Activated CD8-positive, alpha-beta T cell treated with anti-CD3 and anti-CD28 coated beads for 36 hours (primary cell): ENCODE data around the gene CEBPZOS. TPM values are rescaled to one million over a fixed set of nuclear protein-coding genes. Genes with fewer than 3 reads are reported as not detected.
"Not testable (repeated sequence)": the region's sequence is repeated elsewhere in the genome, so short reads cannot be mapped to it uniquely, and the experiment has no call there.

ENCODE experiments used
- ATAC-seq: fragments of 200-7000 bp; cut with Tn5 transposase; one replicate; pipeline ENCODE4 v1.10.0; 2021; ENCODE audit warnings: mild to moderate bottlenecking, moderate library complexity
- CTCF ChIA-PET: fragments of 350-600 bp; sonication (Branson Sonifier 250); formaldehyde crosslinking; loops from one replicate; lab custom pipeline; 2021; ENCODE audit warnings: antibody characterized with exemption; lab: Charles Lee
- POLR2A ChIA-PET: fragments of 350-600 bp; sonication (Branson Sonifier 250); formaldehyde crosslinking; loops from one replicate; lab custom pipeline; 2021; ENCODE audit warnings: antibody characterized with exemption; lab: Charles Lee
- DNase-seq: peaks from one replicate; pipeline ENCODE4 v3.0.0-alpha.2; 2020
- H3K27ac Mint-ChIP-seq: one replicate; pipeline ENCODE4 v1.8.0; 2021; ENCODE audit warnings: mild to moderate bottlenecking, mixed read lengths
- H3K27me3 Mint-ChIP-seq: one replicate; pipeline ENCODE4 v1.8.0; 2021; ENCODE audit warnings: mixed read lengths
- H3K36me3 Mint-ChIP-seq: one replicate; pipeline ENCODE4 v1.8.0; 2021; ENCODE audit warnings: low read depth, mixed read lengths
- H3K4me1 Mint-ChIP-seq: one replicate; pipeline ENCODE4 v1.8.0; 2021; ENCODE audit warnings: low read depth, mixed read lengths
- H3K4me3 Mint-ChIP-seq: one replicate; pipeline ENCODE4 v1.8.0; 2021; ENCODE audit warnings: mild to moderate bottlenecking, moderate library complexity, mixed read lengths
- H3K9me3 Mint-ChIP-seq: one replicate; pipeline ENCODE4 v1.8.0; 2021; ENCODE audit warnings: mixed read lengths
- intact Hi-C: fragments of 100-400 bp; cut with micrococcal nuclease; formaldehyde crosslinking; loops from one replicate; pipeline ENCODE4 v1.10.0; 2022
- total RNA-seq, 2 experiments: library from RNA; stranded (reverse); gene quantifications; one replicate each; pipeline ENCODE4 v1.2.3, GENCODE V29; 2021
- TF ChIP-seq, protein P1 (sequence below): fragments of 200-600 bp; IDR thresholded peaks from one replicate; pipeline ENCODE4 v1.8.0; 2022; ENCODE audit warnings: antibody characterized with exemption, mild to moderate bottlenecking

Gene CEBPZOS
- total RNA-seq, 2 experiments from 2014 or later: 43.7 to 48.4 TPM

DNA sequence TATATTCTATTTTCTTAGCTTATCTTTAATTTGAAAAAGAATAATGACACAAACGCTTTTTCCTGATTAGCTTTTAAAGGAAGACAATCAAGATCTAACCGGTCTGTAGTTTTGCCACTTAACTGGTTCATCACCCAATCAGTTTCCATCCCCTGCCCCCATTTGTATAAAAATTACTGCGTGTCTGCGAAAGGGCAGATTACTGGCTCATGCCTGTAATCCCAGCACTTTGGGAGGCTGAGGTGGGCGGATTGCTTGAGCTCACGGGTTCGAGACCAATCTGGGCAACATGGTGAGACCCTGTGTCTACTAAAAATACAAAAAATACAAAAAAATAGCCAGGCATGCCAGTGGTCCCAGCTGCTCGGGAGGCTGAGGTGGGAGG, 2.4 kb downstream of the CEBPZOS start:
- Mint-ChIP-seq H3K27ac (no peak overlapping the region), H3K4me1 (peaks cover 47% of the 10 kb centered on the region), H3K36me3 (peaks cover 35% of the 10 kb centered on the region), H3K27me3 (no peaks in the 10 kb centered on the region), H3K4me3 (no peak overlapping the region), H3K9me3 (peaks cover 2% of the 10 kb centered on the region)
- intact Hi-C loops: loop anchor here (5.0 kb wide), 1 partner anchor 34 kb away; the partner anchor contains the start of genes CEBPZ and NDUFAF7
- TF ChIP-seq, protein P1, sequence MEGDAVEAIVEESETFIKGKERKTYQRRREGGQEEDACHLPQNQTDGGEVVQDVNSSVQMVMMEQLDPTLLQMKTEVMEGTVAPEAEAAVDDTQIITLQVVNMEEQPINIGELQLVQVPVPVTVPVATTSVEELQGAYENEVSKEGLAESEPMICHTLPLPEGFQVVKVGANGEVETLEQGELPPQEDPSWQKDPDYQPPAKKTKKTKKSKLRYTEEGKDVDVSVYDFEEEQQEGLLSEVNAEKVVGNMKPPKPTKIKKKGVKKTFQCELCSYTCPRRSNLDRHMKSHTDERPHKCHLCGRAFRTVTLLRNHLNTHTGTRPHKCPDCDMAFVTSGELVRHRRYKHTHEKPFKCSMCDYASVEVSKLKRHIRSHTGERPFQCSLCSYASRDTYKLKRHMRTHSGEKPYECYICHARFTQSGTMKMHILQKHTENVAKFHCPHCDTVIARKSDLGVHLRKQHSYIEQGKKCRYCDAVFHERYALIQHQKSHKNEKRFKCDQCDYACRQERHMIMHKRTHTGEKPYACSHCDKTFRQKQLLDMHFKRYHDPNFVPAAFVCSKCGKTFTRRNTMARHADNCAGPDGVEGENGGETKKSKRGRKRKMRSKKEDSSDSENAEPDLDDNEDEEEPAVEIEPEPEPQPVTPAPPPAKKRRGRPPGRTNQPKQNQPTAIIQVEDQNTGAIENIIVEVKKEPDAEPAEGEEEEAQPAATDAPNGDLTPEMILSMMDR: no peak
- ChIA-PET CTCF (interaction anchor here (0.6 to 1.0 kb wide), 2 partner anchors 30 to 239 kb away, joined by 3 to 7 read pairs; no protein-coding TSS in a partner anchor), POLR2A (interaction anchor here (1.0 to 2.4 kb wide), 2 partner anchors 33 to 42 kb away, joined by 4 to 8 read pairs; partner anchors contain the start of genes CEBPZ, EIF2AK2 and NDUFAF7)
- ATAC-seq (no peak), DNase-seq (no peak)

DNA sequence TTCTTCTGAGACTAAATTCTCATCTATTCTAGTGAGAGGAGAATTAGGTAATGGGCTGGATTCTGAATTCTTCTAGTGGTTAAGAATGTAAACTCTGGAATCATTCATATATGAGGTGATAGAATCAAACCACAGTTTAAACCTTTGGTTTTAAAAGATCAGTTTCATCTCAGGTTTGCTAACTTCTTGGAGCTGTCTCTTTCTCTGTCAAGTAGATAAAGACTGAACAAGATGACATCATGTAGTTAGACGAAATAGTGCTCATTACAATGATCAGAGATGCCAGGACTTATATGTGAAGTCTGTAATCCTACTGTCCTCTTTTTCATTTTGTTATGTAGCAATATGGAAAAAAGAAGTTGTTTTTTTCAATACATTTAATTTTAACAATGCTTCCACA, 4.9 kb downstream of the CEBPZOS start:
- POLR2A ChIA-PET: interaction anchor here (0.7 to 2.4 kb wide), 6 partner anchors 19 to 685 kb away, joined by 3 to 8 read pairs (median 4); partner anchors contain the start of genes CEBPZ, EIF2AK2 and NDUFAF7
- H3K4me3 Mint-ChIP-seq: no peak overlapping the region

DNA sequence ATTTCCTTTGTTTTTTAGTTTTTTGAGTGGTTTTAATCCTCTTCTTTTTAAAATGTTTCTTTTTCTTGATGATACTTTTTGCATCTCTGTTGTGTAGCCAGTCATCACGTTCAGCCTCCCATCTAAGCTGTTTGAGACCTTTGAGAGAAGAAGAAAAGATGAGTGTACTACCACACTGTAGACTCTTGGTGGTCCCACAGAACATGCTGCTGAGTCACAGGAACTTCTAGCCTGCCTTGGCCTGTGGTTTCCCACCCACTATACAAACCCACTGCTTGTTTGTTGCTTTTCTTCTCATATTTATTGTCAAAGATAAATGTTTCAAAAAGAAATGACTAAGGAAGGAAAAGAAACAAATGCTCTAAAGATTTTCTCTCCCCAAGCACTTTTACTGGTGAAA, 5.5 kb downstream of the CEBPZOS start:
- no peaks in the 10 kb centered on the region for H3K27me3 Mint-ChIP-seq
- TF ChIP-seq, protein P1: no peak
- peak; percentile 92 for ATAC-seq
- H3K4me1 Mint-ChIP-seq: peaks cover 54% of the 10 kb centered on the region
- peaks cover 15% of the 10 kb centered on the region for H3K9me3 Mint-ChIP-seq
- H3K4me3 Mint-ChIP-seq: peak overlapping the region; percentile 13
- POLR2A ChIA-PET: interaction anchor here (0.7 to 1.2 kb wide), 5 partner anchors 19 to 686 kb away, joined by 3 to 4 read pairs (median 3); partner anchors contain the start of gene EIF2AK2
- peaks cover 64% of the 10 kb centered on the region for H3K36me3 Mint-ChIP-seq
- H3K27ac Mint-ChIP-seq: peak overlapping the region; percentile 86
- CTCF ChIA-PET: interaction anchor here (1.7 kb wide), 1 partner anchor 11 kb away, joined by 4 read pairs; no protein-coding TSS in a partner anchor
- intact Hi-C loops: no loop called here
- DNase-seq: peak; percentile 82

More for the DNA sequence above, 4.9 kb downstream of the CEBPZOS start:
- TF ChIP-seq, protein P1: no peak
- CTCF ChIA-PET: interaction anchor here (1.7 kb wide), 1 partner anchor 11 kb away, joined by 4 read pairs; no protein-coding TSS in a partner anchor
- no peaks in the 10 kb centered on the region for H3K27me3 Mint-ChIP-seq
- H3K4me1 Mint-ChIP-seq: peaks cover 53% of the 10 kb centered on the region
- ATAC-seq (peak; percentile 21), DNase-seq (no peak)
- H3K36me3 Mint-ChIP-seq: peaks cover 60% of the 10 kb centered on the region
- peaks cover 12% of the 10 kb centered on the region for H3K9me3 Mint-ChIP-seq
- peak overlapping the region; percentile 86 for H3K27ac Mint-ChIP-seq
- intact Hi-C loops: no loop called here

DNA sequence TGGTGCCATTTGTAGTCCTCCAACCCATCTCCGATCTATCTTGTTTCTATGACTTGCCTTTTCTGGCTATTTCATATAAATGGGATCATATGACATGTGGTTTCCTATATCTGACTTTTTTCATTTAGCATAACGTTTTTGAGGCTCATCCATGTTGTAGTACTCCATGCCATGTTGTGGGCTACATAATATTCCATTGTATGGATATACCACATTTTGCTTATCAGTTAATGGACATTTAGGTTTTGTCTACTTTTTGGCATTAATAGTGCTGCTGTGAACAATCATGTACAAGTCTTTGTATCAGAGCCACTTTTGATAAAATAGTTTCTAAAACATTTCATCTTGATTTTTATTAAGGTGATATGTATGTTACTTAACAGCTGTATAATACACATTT, 7.4 kb downstream of the CEBPZOS start:
- no peaks in the 10 kb centered on the region for H3K27me3 Mint-ChIP-seq
- intact Hi-C loops: no loop called here
- peaks cover 32% of the 10 kb centered on the region for H3K9me3 Mint-ChIP-seq
- peaks cover 79% of the 10 kb centered on the region for H3K36me3 Mint-ChIP-seq
- ChIA-PET CTCF (no interaction called here), POLR2A (no interaction called here)
- no peak overlapping the region for H3K4me3 Mint-ChIP-seq
- TF ChIP-seq, protein P1: no peak
- ATAC-seq (no peak), DNase-seq (no peak)
- peaks cover 55% of the 10 kb centered on the region for H3K4me1 Mint-ChIP-seq
- no peak overlapping the region for H3K27ac Mint-ChIP-seq

DNA sequence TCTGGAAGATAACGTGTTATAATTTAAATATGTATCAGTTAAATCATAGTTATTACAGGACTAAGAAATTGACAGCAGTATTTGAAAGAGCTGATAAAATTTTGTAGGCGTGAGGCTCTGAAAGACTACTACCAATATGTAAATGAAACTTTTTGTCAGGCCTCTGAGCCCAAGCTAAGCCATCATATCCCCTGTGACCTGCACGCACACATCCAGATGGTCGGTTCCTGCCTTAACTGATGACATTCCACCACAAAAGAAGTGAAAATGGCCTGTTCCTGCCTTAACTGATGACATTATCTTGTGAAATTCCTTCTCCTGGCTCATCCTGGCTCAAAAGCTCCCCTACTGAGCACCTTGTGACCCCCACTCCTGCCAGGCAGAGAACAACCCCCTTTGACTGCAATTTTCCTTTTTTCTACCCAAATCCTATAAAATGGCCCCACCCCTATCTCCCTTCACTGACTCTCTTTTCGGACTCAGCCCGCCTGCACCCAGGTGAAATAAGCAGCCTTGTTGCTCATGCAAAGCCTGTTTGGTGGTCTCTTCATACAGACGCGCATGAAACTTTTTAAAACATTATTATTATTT, 8.9 kb downstream of the CEBPZOS start:
- POLR2A ChIA-PET, H3K27ac Mint-ChIP-seq, H3K4me3 Mint-ChIP-seq, CTCF ChIA-PET, intact Hi-C loops, DNase-seq, ATAC-seq, H3K27me3 Mint-ChIP-seq: not testable (repeated sequence)
- Mint-ChIP-seq H3K4me1 (peaks cover 44% of the 10 kb centered on the region), H3K9me3 (peaks cover 42% of the 10 kb centered on the region), H3K36me3 (peaks cover 87% of the 10 kb centered on the region)
